Measurements from ENCODE around the gene TMCO5A.

DNA sequence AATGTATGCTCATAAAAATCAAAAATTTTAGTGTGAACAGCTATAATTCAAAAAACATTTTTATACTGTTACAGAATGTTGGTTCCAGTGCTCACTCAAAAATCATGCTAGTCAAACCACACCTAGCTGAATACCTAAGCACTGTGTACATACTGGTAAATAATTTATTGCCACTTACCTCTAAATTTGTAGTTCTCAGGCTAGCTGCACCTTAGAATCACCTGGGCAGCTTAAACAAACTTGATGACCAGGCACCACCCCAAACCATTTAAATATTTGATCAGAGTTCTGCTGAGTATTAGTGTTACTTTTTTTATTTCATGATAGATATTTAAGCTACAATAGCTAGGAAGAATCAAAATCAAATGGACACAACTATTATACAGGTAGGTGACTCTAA is 32.3 kb upstream of the TMCO5A start:
- TF ChIP-seq GATA2 (IDR thresholded peaks at IDR 0.05; ENCODE audit: low read depth, low read length) (no peak), GATA3 (IDR thresholded peaks at IDR 0.05; ENCODE audit: low read depth, low read length) (no peak)

Measured in SH-SY5Y (cell line).